ENCODE data around the gene OR2G2.

The OR2G2 gene

DNA sequence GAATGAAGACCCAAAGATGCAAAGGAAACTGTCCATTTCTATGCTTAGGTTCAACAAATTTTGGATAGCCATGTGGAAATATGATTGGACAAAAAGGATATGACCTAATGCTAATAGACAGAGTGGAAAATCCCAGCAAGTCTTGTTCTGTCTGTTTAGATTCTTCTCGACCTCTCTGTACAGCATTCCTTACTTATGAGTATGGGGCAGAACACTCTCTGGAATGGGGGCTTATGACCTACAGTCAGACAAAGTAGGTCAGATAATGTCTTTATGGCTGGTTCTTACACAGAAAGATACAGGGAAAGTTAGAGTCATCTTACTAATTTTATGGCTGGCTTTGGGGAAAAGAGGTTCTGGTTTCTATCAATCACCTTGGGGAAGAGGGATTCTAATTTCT lies 36.4 kb upstream of the OR2G2 start:
- DNase-seq (ENCODE audit: low spot score), result no peak

DNA sequence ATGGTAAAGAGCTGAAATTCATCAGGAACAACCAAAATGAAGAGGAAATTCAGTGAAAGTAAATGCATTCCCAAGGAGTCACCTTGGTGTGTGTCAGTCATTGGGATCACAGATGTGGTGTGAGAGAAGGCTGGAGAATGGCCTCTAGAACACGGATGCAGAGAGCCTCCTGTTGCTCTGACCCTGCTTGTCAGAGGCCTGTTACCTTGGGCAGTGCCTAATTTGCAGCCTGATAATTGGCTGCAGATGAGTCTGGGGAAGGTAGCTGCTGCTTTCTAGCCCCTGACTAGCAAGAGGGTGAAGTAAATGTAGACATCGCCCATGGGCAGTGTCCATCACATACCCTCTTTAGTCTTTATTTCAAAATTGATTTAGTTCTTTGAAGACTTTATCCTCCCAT lies 35.9 kb upstream of the OR2G2 start:
- TF ChIP-seq, protein P1, sequence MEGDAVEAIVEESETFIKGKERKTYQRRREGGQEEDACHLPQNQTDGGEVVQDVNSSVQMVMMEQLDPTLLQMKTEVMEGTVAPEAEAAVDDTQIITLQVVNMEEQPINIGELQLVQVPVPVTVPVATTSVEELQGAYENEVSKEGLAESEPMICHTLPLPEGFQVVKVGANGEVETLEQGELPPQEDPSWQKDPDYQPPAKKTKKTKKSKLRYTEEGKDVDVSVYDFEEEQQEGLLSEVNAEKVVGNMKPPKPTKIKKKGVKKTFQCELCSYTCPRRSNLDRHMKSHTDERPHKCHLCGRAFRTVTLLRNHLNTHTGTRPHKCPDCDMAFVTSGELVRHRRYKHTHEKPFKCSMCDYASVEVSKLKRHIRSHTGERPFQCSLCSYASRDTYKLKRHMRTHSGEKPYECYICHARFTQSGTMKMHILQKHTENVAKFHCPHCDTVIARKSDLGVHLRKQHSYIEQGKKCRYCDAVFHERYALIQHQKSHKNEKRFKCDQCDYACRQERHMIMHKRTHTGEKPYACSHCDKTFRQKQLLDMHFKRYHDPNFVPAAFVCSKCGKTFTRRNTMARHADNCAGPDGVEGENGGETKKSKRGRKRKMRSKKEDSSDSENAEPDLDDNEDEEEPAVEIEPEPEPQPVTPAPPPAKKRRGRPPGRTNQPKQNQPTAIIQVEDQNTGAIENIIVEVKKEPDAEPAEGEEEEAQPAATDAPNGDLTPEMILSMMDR (IDR thresholded peaks at IDR 0.05), result no peak
- H3K27ac ChIP-seq, result no peak overlapping the region
- DNase-seq (ENCODE audit: low spot score), result no peak
- H3K4me3 ChIP-seq, result no peak overlapping the region

More for the DNA sequence above, 36.4 kb upstream of the OR2G2 start:
- H3K4me3 ChIP-seq, result no peak overlapping the region
- H3K27ac ChIP-seq, result no peak overlapping the region
- TF ChIP-seq, protein P1 (IDR thresholded peaks at IDR 0.05), result no peak

DNA sequence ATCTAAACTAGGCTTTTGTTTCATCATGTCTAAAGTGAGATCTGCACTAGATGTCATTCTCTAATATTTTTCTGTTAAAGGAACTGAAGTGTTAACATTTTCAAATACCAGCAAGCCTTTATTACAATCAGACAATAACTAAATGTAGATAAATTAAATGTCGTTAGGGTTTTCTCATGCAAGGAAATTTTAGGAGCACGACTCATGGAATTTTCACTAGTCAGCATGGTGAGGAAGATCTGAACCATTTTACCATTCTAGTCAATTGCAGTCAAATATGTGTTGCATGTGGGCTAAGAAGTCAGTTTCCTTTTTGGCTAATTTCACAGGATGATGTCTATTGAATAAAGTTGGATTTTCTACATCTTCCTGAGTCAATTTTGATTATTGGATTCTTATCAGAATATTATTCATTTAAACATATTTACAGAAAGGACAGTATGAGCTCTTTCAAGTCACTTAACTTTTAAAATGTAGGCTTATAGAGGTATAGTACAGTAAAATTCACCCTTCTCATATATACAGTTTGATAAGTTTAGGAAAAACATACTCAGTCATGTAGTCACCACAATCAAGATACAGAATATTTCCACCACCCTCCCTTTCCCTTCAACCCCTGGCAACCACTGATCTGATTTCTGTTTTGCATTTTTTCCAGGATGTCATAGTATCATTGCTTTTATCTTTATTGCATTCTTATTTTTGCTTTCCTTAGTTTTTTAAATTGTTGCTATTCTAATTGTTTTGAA lies 30.1 kb upstream of the OR2G2 start:
- no peak for DNase-seq (ENCODE audit: low spot score)
- TF ChIP-seq, protein P1 (IDR thresholded peaks at IDR 0.05), result no peak
- H3K4me3 ChIP-seq, result no peak overlapping the region

DNA sequence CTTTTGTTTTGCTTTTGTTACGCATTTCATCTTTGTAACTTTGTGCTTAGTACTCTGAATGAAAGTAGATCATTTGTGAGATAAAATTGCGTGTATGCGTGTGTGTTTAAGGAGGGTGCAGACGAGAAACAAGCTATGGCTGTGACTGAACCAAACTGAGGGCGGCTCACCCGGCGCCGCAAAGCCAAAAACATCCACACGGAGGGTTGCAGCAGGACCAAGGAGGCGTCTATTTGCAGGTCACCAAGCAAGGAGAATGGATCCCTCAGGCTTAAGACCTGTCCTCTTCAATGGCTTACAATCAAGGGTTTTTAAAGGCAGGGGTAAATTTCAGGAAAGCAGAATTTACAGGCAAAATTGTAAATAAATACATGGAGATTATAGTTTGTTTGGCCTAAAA lies 26.4 kb upstream of the OR2G2 start:
- no peak for DNase-seq (ENCODE audit: low spot score)
- no peak overlapping the region for H3K4me3 ChIP-seq
- H3K27ac ChIP-seq, result no peak overlapping the region
- TF ChIP-seq, protein P1 (IDR thresholded peaks at IDR 0.05), result no peak

More for the DNA sequence above, 30.1 kb upstream of the OR2G2 start:
- H3K27ac ChIP-seq, result no peak overlapping the region

DNA sequence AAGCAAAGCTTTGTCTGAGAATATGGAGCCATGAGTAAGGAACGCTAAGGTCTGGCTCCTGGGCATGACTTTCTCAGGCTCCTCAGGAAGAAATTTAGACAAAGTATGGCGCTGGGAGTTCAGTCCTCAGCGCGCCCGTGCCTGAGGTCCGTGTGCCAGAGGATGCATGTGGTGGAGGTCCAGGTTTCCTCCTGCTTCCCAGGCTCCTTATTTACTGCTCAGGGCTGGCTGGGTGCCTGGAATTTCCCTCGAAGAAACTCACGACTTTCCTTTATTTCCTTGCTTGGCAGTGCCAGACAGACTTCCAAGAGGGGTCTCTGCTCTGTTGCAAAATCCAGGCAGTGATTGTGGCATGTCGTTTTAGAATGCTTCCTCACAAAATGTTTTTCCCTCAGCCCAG lies 26.0 kb upstream of the OR2G2 start:
- DNase-seq (ENCODE audit: low spot score), result no peak
- Histone ChIP-seq H3K4me3 (no peak overlapping the region), H3K27ac (no peak overlapping the region)
- TF ChIP-seq, protein P1 (IDR thresholded peaks at IDR 0.05), result no peak

DNA sequence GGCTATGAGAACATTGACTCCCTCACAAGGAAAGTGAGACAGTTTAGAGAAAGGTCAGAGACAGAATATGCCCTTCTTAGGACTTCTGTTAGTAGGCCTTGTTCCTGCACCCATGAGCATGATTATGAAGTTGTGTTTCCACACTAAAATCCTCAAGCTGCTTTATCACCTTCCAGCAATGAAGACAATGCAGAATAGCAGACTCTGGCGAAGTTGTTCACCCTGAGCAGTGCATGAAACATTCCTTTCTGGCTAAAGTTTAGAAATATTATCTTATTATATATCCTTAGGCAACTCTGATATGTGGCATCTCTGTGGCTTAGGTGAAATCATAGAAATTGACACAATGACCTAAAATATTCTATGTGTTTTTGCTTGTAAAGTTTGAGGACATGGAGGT lies 13.9 kb upstream of the OR2G2 start:
- TF ChIP-seq, protein P1 (IDR thresholded peaks at IDR 0.05), result no peak
- Histone ChIP-seq H3K4me3 (no peak overlapping the region), H3K27ac (no peak overlapping the region)
- DNase-seq (ENCODE audit: low spot score), result no peak

DNA sequence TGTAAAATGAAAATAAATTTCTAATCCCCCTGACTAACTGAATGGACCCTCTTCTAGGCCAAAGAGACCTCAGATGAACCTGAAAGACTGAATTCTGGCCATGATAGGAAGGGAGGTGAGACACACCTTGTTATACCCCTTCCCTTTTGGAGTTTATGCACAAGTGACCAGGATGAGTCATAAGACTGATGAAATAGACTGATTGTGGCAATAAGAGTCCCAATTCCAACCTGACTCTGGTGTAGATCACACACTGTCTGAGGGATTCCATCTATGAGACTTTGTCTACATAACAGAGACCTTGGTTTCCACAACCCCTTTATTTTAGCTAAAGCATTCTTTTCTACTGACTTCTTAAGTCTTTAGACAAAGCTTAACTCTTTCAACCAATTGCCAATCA lies 13.5 kb upstream of the OR2G2 start:
- H3K4me3 ChIP-seq, result no peak overlapping the region
- DNase-seq (ENCODE audit: low spot score), result no peak
- H3K27ac ChIP-seq, result no peak overlapping the region
- TF ChIP-seq, protein P1 (IDR thresholded peaks at IDR 0.05), result no peak

All from coronary artery (tissue), 2 donors.